DND-41 (cell line): ENCODE data around the gene LDB2.

Source experiments
- ATAC-seq: fragments of 200-7000 bp; cut with Tn5 transposase; 3 replicates; pipeline ENCODE4 v1.9.1; 2021; ENCODE audit warnings: low read depth; ENCODE audit not compliant: insufficient read depth
- DNase-seq: peaks from one replicate; pipeline ENCODE4 v3.0.0-alpha.2; 2020
- H2AFZ ChIP-seq: 2 replicates; pipeline ENCODE4 v1.6.0; 2012; ENCODE audit warnings: low read depth, low read length
- H3K27ac ChIP-seq: 2 replicates; pipeline ENCODE4 v1.5.1; 2012; ENCODE audit warnings: low read length, inconsistent platforms
- H3K27me3 ChIP-seq: fragments of 200-600 bp; sonication (generic); 2 replicates; pipeline ENCODE4 v1.6.0; 2012; ENCODE audit warnings: low read length, mild to moderate bottlenecking, inconsistent platforms; ENCODE audit not compliant: insufficient read depth, poor library complexity
- H3K36me3 ChIP-seq: 2 replicates; pipeline ENCODE4 v1.5.1; 2012; ENCODE audit warnings: low read length, inconsistent platforms; ENCODE audit not compliant: insufficient read depth
- H3K4me1 ChIP-seq: 2 replicates; pipeline ENCODE4 v1.5.1; 2012; ENCODE audit warnings: mild to moderate bottlenecking, low read length; ENCODE audit not compliant: insufficient read depth
- H3K4me2 ChIP-seq: 2 replicates; pipeline ENCODE4 v1.6.0; 2012; ENCODE audit warnings: mild to moderate bottlenecking, moderate library complexity, low read length, inconsistent platforms; ENCODE audit not compliant: insufficient read depth
- H3K4me3 ChIP-seq, 2 experiments: fragments of 200-600 bp in 1 of 2; shearing (Covaris generic) in 1 of 2; 2 replicates each; pipeline ENCODE4 v1.5.1; 2012 to 2016; ENCODE audit warnings: inconsistent platforms in 2 of 2, low read length in 2 of 2, mild to moderate bottlenecking in 2 of 2, low read depth in 1 of 2, moderate library complexity in 1 of 2
- H3K79me2 ChIP-seq: 2 replicates; pipeline ENCODE4 v1.6.0; 2012; ENCODE audit warnings: low read length, inconsistent platforms; ENCODE audit not compliant: insufficient read depth
- H3K9ac ChIP-seq: 2 replicates; pipeline ENCODE4 v1.6.0; 2012; ENCODE audit warnings: low read depth, mild to moderate bottlenecking, inconsistent platforms, low read length, moderate library complexity
- H3K9me3 ChIP-seq: 2 replicates; pipeline ENCODE4 v1.5.1; 2012; ENCODE audit warnings: low read length, moderate library complexity, mild to moderate bottlenecking, inconsistent platforms; ENCODE audit not compliant: insufficient read depth, severe bottlenecking
- H4K20me1 ChIP-seq: 2 replicates; pipeline ENCODE4 v1.6.0; 2012; ENCODE audit warnings: low read length; ENCODE audit not compliant: insufficient read depth
- EZH2 ChIP-seq: IDR thresholded peaks from 3 replicates; pipeline ENCODE4 v1.6.1; 2012; ENCODE audit warnings: borderline replicate concordance, low read depth, mild to moderate bottlenecking, moderate library complexity, low read length, inconsistent platforms; ENCODE audit not compliant: severe bottlenecking
- TF ChIP-seq, protein P1 (sequence below): IDR thresholded peaks from 2 replicates; pipeline ENCODE4 v1.5.1; 2012; ENCODE audit warnings: borderline replicate concordance, low read length, moderate library complexity, mild to moderate bottlenecking; ENCODE audit not compliant: poor library complexity, severe bottlenecking; ENCODE audit errors: extremely low read depth

The LDB2 gene

DNA sequence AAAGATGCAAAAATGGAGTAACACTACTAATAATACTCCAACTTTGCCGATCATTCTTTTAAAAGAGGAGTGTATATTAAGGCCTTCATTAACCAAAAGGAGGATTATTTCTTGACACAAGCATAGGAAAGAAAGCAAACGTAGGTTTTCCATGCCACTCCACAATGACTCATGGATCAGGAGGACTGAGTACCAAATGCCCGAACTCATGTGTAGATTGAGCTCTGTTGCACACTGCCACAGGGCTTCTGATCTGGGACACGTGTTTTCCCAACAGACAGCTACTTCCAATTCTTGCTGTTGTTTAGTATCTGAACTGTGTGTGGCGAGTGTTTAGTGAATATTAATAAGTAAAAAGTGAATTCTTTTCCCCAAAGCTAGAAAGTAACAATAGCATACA lies 131.2 kb downstream of the LDB2 start:
- Histone ChIP-seq H3K27ac (no peak overlapping the region), H3K4me1 (no peaks in the 10 kb centered on the region), H3K79me2 (no peaks in the 10 kb centered on the region), H4K20me1 (no peaks in the 10 kb centered on the region), H3K27me3 (no peaks in the 10 kb centered on the region), H3K36me3 (no peaks in the 10 kb centered on the region), H3K9ac (no peak overlapping the region), H3K4me2 (no peak overlapping the region), H2AFZ (no peak overlapping the region), H3K9me3 (no peaks in the 10 kb centered on the region), H3K4me3 (no peak overlapping the region)
- ATAC-seq = no peak
- DNase-seq = no peak
- TF ChIP-seq EZH2 = no peak
- TF ChIP-seq, protein P1, sequence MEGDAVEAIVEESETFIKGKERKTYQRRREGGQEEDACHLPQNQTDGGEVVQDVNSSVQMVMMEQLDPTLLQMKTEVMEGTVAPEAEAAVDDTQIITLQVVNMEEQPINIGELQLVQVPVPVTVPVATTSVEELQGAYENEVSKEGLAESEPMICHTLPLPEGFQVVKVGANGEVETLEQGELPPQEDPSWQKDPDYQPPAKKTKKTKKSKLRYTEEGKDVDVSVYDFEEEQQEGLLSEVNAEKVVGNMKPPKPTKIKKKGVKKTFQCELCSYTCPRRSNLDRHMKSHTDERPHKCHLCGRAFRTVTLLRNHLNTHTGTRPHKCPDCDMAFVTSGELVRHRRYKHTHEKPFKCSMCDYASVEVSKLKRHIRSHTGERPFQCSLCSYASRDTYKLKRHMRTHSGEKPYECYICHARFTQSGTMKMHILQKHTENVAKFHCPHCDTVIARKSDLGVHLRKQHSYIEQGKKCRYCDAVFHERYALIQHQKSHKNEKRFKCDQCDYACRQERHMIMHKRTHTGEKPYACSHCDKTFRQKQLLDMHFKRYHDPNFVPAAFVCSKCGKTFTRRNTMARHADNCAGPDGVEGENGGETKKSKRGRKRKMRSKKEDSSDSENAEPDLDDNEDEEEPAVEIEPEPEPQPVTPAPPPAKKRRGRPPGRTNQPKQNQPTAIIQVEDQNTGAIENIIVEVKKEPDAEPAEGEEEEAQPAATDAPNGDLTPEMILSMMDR = no peak

DNA sequence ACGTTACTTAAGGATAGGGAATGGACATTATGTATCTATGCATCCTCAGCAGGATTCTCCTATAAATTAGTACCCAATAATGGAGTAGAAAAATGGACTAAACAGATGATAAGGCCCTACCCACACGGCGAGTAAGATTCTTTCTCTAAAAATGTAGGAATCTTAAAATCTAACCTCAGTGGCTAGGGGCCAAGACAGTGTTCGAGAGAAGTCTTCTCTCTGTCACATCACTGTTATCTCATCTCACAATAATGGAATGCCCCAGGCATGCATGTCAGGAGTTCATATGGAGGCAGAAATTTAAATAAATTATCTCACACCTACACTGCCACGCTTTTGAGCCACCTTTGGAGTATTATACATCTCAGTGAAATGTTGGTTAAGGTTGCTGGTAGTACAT lies 132.9 kb downstream of the LDB2 start:
- no peaks in the 10 kb centered on the region for H3K4me1 ChIP-seq
- no peaks in the 10 kb centered on the region for H3K36me3 ChIP-seq
- no peak overlapping the region for H2AFZ ChIP-seq
- H3K27ac ChIP-seq = no peak overlapping the region
- H3K4me3 ChIP-seq = no peak overlapping the region
- no peaks in the 10 kb centered on the region for H3K9me3 ChIP-seq
- H3K4me2 ChIP-seq = no peak overlapping the region
- no peak overlapping the region for H3K9ac ChIP-seq
- no peaks in the 10 kb centered on the region for H4K20me1 ChIP-seq
- DNase-seq (no peak), ATAC-seq (no peak)
- no peaks in the 10 kb centered on the region for H3K79me2 ChIP-seq
- TF ChIP-seq, protein P1 = no peak
- no peak for TF ChIP-seq EZH2
- no peaks in the 10 kb centered on the region for H3K27me3 ChIP-seq

DNA sequence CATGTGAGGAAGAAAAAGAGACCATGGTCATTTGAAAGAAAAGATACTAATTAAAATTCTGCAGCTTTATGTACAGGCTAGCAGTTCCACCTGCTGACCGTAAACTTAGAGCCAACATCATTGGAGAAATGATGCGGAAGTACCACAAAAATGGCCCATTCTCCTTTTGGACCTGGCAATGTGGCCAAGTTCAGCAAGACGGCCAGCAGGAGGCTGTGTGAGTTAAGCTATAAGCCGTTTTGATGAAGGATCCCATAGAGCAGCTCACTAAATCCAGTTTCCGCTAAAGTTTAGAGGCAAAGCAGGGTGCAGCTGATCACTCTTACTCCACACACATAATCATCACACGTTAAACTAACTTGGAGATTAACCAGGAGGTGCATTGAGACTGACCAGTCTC lies 133.8 kb downstream of the LDB2 start:
- TF ChIP-seq, protein P1 = peak; percentile 24
- TF ChIP-seq EZH2 = no peak
- Histone ChIP-seq H3K79me2 (no peaks in the 10 kb centered on the region), H3K4me1 (no peaks in the 10 kb centered on the region), H3K9me3 (no peaks in the 10 kb centered on the region), H2AFZ (no peak overlapping the region), H3K27ac (no peak overlapping the region), H3K4me3 (no peak overlapping the region), H3K27me3 (no peaks in the 10 kb centered on the region), H3K9ac (no peak overlapping the region), H3K4me2 (no peak overlapping the region), H4K20me1 (no peaks in the 10 kb centered on the region), H3K36me3 (no peaks in the 10 kb centered on the region)
- ATAC-seq (no peak), DNase-seq (no peak)

DNA sequence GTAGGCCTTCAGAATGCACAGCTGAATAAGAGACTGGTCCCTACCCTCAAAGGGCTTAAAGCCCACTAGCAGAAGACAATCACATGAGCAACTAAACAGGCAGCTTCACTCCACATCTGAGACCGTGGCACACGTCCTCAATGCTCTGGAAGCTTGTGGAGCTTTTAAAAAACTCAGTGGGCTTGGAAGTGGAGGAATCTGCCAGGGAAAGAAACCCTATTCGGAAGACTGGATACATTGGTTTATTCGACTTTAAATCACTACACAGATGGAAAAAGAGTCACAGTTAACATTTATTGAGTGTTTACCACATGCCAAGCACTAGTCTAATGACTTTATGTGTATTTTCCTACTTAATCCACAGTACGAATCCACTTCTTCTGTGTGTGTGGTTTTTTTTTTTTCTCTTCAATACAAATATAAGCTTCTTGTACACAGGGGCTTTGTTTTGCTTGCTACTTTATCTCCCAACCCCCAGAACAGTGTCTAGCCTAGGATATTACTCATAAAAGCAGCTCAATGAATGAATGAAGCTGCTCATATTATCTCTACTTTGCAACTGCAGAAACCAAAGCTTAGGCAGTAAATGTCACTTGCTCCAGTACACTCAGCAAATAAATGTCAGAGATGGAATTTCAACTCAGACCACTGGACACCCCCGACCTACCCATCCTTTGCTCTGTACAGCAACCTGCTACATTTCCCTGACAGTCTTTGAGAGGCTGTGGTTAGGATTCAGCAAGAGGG lies 137.7 kb downstream of the LDB2 start:
- DNase-seq = no peak
- ATAC-seq = no peak
- H3K36me3 ChIP-seq = no peaks in the 10 kb centered on the region
- H2AFZ ChIP-seq = no peak overlapping the region
- no peaks in the 10 kb centered on the region for H4K20me1 ChIP-seq
- H3K9ac ChIP-seq = no peak overlapping the region
- no peak for TF ChIP-seq EZH2
- TF ChIP-seq, protein P1 = no peak
- no peaks in the 10 kb centered on the region for H3K9me3 ChIP-seq
- H3K4me2 ChIP-seq = no peak overlapping the region
- no peak overlapping the region for H3K27ac ChIP-seq
- peaks cover 4% of the 10 kb centered on the region for H3K27me3 ChIP-seq
- H3K79me2 ChIP-seq = no peaks in the 10 kb centered on the region
- no peak overlapping the region for H3K4me3 ChIP-seq
- no peaks in the 10 kb centered on the region for H3K4me1 ChIP-seq
